ENCODE results near the gene CCDC136.

Gene CCDC136

GRCh38 chr7:128791121-128791971, at the start of gene CCDC136:
CCDC136 (plus strand) TSS chr7:128791968; CDS start chr7:128792412, 444 bp downstream.
- H3F3A ChIP-seq (ENCODE audit: insufficient read depth, low read length), result no peaks in the 10 kb centered on the region
- no peaks in the 10 kb centered on the region for H4K20me1 ChIP-seq (ENCODE audit: insufficient read depth, low read length)
- peak within 1 kb of the TSS; percentile 67 for H3K4me3 ChIP-seq (ENCODE audit: low read depth, low read length, poor library complexity, severe bottlenecking)
- no peak for TF ChIP-seq CTCF (IDR thresholded peaks at IDR 0.05; ENCODE audit: low read length)
- TF ChIP-seq EZH2 (IDR thresholded peaks at IDR 0.05; ENCODE audit: borderline replicate concordance, low read length), result no peak
- no peaks in the 10 kb centered on the region for H3K9me2 ChIP-seq (ENCODE audit: low read depth, low read length)
- no peaks in the 10 kb centered on the region for H3K79me2 ChIP-seq (ENCODE audit: insufficient read depth, low read length)
- peaks cover 9% of the 10 kb centered on the region for H3K27me3 ChIP-seq (ENCODE audit: insufficient read depth, low read length)
- no peaks in the 10 kb centered on the region for H3K36me3 ChIP-seq (ENCODE audit: insufficient read depth, low read length)
- no peak within 1 kb of the TSS for H3K27ac ChIP-seq (ENCODE audit: low read depth, low read length, poor library complexity, severe bottlenecking)
- H2AFZ ChIP-seq (ENCODE audit: low read length), result peak within 1 kb of the TSS; percentile 84
- H3K9ac ChIP-seq (ENCODE audit: low read length), result peak within 1 kb of the TSS; percentile 64
- peak within 1 kb of the TSS; percentile 76 for H3K4me2 ChIP-seq (ENCODE audit: low read length)
- no peaks in the 10 kb centered on the region; the same call in 1 of the 2 replicates for H3K9me3 ChIP-seq (ENCODE audit: low read length)
- H3K4me1 ChIP-seq (ENCODE audit: insufficient read depth, low read length, severe bottlenecking), result peaks cover 24% of the 10 kb centered on the region

DNA sequence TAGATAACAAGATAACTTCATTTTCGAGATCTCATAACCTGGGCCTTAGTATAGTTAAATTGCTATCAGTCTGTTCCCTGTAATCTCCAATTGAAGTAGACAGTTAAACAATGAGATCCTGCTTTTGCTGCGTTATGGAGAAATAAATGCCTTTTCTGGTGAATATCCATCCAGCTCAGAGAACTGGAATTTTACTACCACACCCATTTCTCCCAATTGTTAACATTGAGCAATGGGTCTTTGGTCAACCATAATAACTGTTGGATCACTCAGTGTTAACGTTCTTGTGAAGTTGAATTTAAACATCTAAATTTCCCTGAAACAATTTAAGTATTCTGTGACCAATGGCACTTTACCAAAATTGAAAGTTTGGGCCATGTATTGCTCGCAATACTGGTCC, 49.6 kb upstream of the CCDC136 start:
- peaks cover 26% of the 10 kb centered on the region for H3K4me1 ChIP-seq (ENCODE audit: insufficient read depth, low read length, severe bottlenecking)
- H4K20me1 ChIP-seq (ENCODE audit: insufficient read depth, low read length), result no peaks in the 10 kb centered on the region
- H2AFZ ChIP-seq (ENCODE audit: low read length), result no peak overlapping the region
- H3K9ac ChIP-seq (ENCODE audit: low read length), result no peak overlapping the region
- H3K9me2 ChIP-seq (ENCODE audit: low read depth, low read length), result no peaks in the 10 kb centered on the region
- no peak overlapping the region for H3K27ac ChIP-seq (ENCODE audit: low read depth, low read length, poor library complexity, severe bottlenecking)
- H3K36me3 ChIP-seq (ENCODE audit: insufficient read depth, low read length), result peaks cover 16% of the 10 kb centered on the region; the same call in 1 of the 2 replicates
- H3K79me2 ChIP-seq (ENCODE audit: insufficient read depth, low read length), result peaks cover 79% of the 10 kb centered on the region
- H3K4me3 ChIP-seq (ENCODE audit: low read depth, low read length, poor library complexity, severe bottlenecking), result no peak overlapping the region
- H3K4me2 ChIP-seq (ENCODE audit: low read length), result peak overlapping the region; percentile 1; the same call in 1 of the 2 replicates
- no peaks in the 10 kb centered on the region for H3F3A ChIP-seq (ENCODE audit: insufficient read depth, low read length)
- H3K9me3 ChIP-seq (ENCODE audit: low read length), result no peaks in the 10 kb centered on the region
- TF ChIP-seq EZH2 (IDR thresholded peaks at IDR 0.05; ENCODE audit: borderline replicate concordance, low read length), result no peak
- TF ChIP-seq CTCF (IDR thresholded peaks at IDR 0.05; ENCODE audit: low read length), result no peak
- H3K27me3 ChIP-seq (ENCODE audit: insufficient read depth, low read length), result no peaks in the 10 kb centered on the region

DNA sequence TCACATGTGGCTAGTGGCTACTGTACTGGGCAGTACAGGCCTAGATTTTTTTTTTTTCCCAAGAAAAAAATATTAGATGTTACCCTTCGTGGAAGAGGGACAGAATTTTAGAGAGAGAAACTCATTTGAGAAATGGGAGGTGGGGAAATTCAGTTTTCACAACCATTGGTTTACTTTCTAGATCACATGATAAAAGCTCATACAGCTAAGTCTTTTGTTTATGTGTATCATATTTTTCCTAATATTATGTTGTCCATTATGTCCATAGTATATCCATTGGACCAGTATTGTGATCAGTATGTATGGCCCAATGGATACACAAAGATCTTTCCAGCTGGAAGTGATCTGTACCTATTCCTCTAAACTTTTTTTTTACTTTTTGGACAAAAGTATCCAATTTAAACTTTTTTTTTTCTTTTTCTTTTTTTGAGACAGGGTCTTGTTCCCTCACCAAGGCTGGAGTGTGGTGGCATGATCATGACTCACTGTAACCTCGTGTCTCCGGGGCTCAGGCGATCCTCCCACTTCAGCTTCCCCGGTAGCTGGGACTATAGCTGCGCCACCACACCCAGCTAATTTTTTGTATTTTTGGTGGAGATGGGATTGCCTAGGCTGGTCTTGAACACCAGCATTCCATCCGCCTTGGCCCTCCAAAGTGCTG, 48.5 kb upstream of the CCDC136 start:
- Histone ChIP-seq H3K4me3 (ENCODE audit: low read depth, low read length, poor library complexity, severe bottlenecking) (no peak overlapping the region), H3K9me2 (ENCODE audit: low read depth, low read length) (no peaks in the 10 kb centered on the region), H3K9me3 (ENCODE audit: low read length) (no peaks in the 10 kb centered on the region), H3K4me1 (ENCODE audit: insufficient read depth, low read length, severe bottlenecking) (peaks cover 24% of the 10 kb centered on the region), H3K4me2 (ENCODE audit: low read length) (no peak overlapping the region), H3K79me2 (ENCODE audit: insufficient read depth, low read length) (peaks cover 89% of the 10 kb centered on the region), H3K27ac (ENCODE audit: low read depth, low read length, poor library complexity, severe bottlenecking) (no peak overlapping the region), H3F3A (ENCODE audit: insufficient read depth, low read length) (no peaks in the 10 kb centered on the region), H3K9ac (ENCODE audit: low read length) (no peak overlapping the region), H4K20me1 (ENCODE audit: insufficient read depth, low read length) (no peaks in the 10 kb centered on the region; the same call in 1 of the 2 replicates), H3K27me3 (ENCODE audit: insufficient read depth, low read length) (no peaks in the 10 kb centered on the region), H3K36me3 (ENCODE audit: insufficient read depth, low read length) (peaks cover 26% of the 10 kb centered on the region), H2AFZ (ENCODE audit: low read length) (no peak overlapping the region)
- TF ChIP-seq EZH2 (IDR thresholded peaks at IDR 0.05; ENCODE audit: borderline replicate concordance, low read length), result no peak
- no peak for TF ChIP-seq CTCF (IDR thresholded peaks at IDR 0.05; ENCODE audit: low read length)

All from OCI-LY1 (cell line).